ENCODE results near the gene APBB2. TPM values are rescaled to one million over a fixed set of nuclear protein-coding genes. Genes with fewer than 3 reads are reported as not detected.

APBB2 gene
- total RNA-seq, 1 experiment from 2014 or later = 17.7 TPM

DNA sequence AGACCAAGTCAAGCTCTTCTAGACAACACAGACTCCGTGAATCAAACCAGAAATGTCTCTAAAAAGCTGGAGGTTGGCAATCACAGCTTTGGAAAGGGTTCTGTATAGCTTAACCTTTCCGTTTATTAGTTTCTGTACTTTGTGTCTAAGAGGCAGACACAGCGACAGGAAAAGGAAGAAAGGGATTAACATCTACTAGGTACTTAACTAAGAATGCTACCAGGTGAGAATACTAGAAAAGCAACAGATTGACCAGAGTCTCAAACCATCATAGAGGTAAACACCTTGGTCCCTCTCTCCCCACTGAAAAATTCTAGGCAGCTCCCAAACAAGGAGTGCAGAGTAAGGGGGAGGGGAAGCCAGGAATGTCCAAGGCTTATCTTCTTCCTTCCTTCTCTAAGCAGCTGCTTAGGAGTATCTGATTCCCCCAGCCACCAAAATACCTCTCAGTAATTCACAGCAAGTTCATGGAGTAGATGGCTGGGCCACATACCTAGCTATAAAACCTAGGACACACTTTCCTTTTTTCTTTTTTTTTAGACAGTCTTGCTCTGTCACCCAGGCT is 80.8 kb downstream of the APBB2 start:
- intact Hi-C loops (cut with micrococcal nuclease; ENCODE audit: unreplicated experiment) = no loop called here

DNA sequence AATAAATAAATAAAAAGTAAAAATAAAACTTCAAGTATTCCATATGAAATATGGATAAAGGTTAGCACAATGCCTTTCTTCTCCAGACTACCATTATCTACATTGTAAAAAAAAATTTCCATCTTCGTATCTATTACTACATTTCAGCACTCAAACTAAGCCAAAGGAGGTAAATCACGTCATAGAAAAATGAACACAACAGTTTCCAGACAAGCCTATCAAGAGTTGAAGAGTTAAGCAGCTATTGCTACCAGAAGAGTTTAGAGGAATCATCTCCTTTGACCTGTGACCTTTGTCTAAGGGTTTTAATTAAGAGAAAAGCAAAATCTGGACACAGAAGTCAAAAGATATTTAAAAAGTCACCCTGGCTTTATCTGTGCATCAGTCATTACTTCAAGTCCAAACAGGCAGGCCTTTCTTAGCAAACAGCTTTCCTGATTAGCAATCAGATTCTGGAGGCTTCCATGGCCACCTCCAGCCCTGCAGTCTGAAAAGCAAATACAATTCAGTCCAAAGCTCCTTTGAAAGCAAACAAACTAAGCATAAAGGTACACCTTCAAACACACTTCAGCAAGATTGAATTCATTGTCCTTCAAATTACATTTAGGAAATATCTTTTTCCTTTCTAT is 82.2 kb downstream of the APBB2 start:
- Mint-ChIP-seq H3K36me3 (ENCODE audit: insufficient read depth, unreplicated experiment) (no peaks in the 10 kb centered on the region), H3K9me3 (ENCODE audit: low read depth, unreplicated experiment) (no peaks in the 10 kb centered on the region), H3K4me1 (ENCODE audit: low read depth, unreplicated experiment) (no peaks in the 10 kb centered on the region), H3K27me3 (ENCODE audit: unreplicated experiment) (no peaks in the 10 kb centered on the region), H3K4me3 (ENCODE audit: low read depth, unreplicated experiment) (no peak overlapping the region), H3K27ac (ENCODE audit: unreplicated experiment) (no peak overlapping the region)
- no peak for DNase-seq
- no TSS peak for BruUV-seq (replicated peaks)
- CTCF ChIA-PET = interaction anchor here (1.3 kb wide), 1 partner anchor 54 kb away, joined by 3 read pairs; no protein-coding TSS in a partner anchor
- intact Hi-C loops (cut with micrococcal nuclease; ENCODE audit: unreplicated experiment) = no loop called here
- TF ChIP-seq, protein P1, sequence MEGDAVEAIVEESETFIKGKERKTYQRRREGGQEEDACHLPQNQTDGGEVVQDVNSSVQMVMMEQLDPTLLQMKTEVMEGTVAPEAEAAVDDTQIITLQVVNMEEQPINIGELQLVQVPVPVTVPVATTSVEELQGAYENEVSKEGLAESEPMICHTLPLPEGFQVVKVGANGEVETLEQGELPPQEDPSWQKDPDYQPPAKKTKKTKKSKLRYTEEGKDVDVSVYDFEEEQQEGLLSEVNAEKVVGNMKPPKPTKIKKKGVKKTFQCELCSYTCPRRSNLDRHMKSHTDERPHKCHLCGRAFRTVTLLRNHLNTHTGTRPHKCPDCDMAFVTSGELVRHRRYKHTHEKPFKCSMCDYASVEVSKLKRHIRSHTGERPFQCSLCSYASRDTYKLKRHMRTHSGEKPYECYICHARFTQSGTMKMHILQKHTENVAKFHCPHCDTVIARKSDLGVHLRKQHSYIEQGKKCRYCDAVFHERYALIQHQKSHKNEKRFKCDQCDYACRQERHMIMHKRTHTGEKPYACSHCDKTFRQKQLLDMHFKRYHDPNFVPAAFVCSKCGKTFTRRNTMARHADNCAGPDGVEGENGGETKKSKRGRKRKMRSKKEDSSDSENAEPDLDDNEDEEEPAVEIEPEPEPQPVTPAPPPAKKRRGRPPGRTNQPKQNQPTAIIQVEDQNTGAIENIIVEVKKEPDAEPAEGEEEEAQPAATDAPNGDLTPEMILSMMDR (IDR thresholded peaks at IDR 0.05; ENCODE audit: unreplicated experiment) = no peak

More for the DNA sequence above, 80.8 kb downstream of the APBB2 start:
- no peak for DNase-seq
- H3K4me3 Mint-ChIP-seq (ENCODE audit: low read depth, unreplicated experiment) = no peak overlapping the region
- CTCF ChIA-PET = interaction anchor here (1.3 kb wide), 1 partner anchor 52 kb away, joined by 3 read pairs; no protein-coding TSS in a partner anchor
- H3K27me3 Mint-ChIP-seq (ENCODE audit: unreplicated experiment) = no peaks in the 10 kb centered on the region
- BruUV-seq (replicated peaks) = no TSS peak
- H3K36me3 Mint-ChIP-seq (ENCODE audit: insufficient read depth, unreplicated experiment) = no peaks in the 10 kb centered on the region
- H3K27ac Mint-ChIP-seq (ENCODE audit: unreplicated experiment) = no peak overlapping the region
- no peaks in the 10 kb centered on the region for H3K4me1 Mint-ChIP-seq (ENCODE audit: low read depth, unreplicated experiment)
- no peaks in the 10 kb centered on the region for H3K9me3 Mint-ChIP-seq (ENCODE audit: low read depth, unreplicated experiment)
- TF ChIP-seq, protein P1 (IDR thresholded peaks at IDR 0.05; ENCODE audit: unreplicated experiment) = no peak

DNA sequence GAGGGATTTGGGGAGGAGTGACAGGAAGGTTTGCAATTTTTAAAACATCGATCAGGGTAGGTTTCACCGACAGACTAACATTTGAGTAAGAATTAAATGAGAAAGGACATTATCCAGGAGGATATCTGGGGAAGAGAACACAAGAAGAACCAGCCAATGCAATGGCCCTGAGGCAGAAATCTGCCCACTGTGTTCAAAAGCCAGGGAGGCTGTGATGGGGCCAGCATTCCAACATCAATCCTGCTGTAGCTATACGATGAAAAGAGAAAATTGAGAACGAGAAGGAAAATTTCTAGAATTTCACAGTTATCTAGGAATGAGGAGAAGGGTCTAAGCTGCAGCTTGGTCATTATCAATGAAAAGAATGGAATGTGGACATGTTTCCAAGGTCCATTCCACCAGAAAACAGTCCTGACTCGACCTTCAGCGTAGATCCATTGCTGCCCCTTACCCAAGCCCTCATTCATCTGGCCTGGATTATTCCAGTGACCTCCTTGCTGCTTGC is 84.4 kb downstream of the APBB2 start:
- no peak for DNase-seq
- H3K36me3 Mint-ChIP-seq (ENCODE audit: insufficient read depth, unreplicated experiment) = no peaks in the 10 kb centered on the region
- intact Hi-C loops (cut with micrococcal nuclease; ENCODE audit: unreplicated experiment) = no loop called here
- no peak overlapping the region for H3K4me3 Mint-ChIP-seq (ENCODE audit: low read depth, unreplicated experiment)
- H3K27me3 Mint-ChIP-seq (ENCODE audit: unreplicated experiment) = no peaks in the 10 kb centered on the region
- TF ChIP-seq, protein P1 (IDR thresholded peaks at IDR 0.05; ENCODE audit: unreplicated experiment) = no peak
- H3K9me3 Mint-ChIP-seq (ENCODE audit: low read depth, unreplicated experiment) = no peaks in the 10 kb centered on the region
- BruUV-seq (replicated peaks) = no TSS peak
- no peaks in the 10 kb centered on the region for H3K4me1 Mint-ChIP-seq (ENCODE audit: low read depth, unreplicated experiment)
- no peak overlapping the region for H3K27ac Mint-ChIP-seq (ENCODE audit: unreplicated experiment)
- CTCF ChIA-PET = no interaction called here

DNA sequence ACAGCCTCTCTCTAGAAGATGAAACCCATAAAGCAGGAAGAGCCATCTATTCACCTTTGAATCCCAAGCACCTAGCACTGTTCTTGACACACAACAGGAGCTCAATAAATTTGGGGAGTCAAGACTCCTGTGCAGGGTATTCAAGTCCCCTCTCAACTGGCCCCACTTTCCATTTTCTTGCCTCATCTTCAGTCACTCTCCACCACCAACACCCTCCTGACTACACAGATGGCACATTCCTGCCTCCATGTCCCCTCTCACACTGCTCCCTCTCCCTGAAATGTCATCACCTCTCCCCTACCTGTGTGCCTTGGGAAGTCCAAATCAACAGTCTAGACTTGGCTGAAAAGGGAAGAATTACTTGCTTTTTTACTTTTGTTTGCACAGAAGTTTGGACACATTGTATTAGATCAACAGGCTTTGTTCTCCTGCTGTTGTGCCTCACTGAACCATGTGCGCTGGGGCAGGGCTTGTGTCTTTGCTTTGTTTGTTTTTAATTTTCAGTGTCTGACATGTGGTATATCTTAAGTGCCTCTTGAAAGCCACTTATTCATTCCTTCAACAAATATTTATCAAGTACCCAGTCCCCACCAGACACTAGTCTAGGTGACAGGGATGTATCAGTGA is 85.1 kb downstream of the APBB2 start:
- no peaks in the 10 kb centered on the region for H3K36me3 Mint-ChIP-seq (ENCODE audit: insufficient read depth, unreplicated experiment)
- H3K4me1 Mint-ChIP-seq (ENCODE audit: low read depth, unreplicated experiment) = no peaks in the 10 kb centered on the region
- no peak overlapping the region for H3K27ac Mint-ChIP-seq (ENCODE audit: unreplicated experiment)
- H3K4me3 Mint-ChIP-seq (ENCODE audit: low read depth, unreplicated experiment) = no peak overlapping the region
- no TSS peak for BruUV-seq (replicated peaks)
- no peaks in the 10 kb centered on the region for H3K27me3 Mint-ChIP-seq (ENCODE audit: unreplicated experiment)
- intact Hi-C loops (cut with micrococcal nuclease; ENCODE audit: unreplicated experiment) = no loop called here
- TF ChIP-seq, protein P1 (IDR thresholded peaks at IDR 0.05; ENCODE audit: unreplicated experiment) = no peak
- CTCF ChIA-PET = no interaction called here
- DNase-seq = no peak
- H3K9me3 Mint-ChIP-seq (ENCODE audit: low read depth, unreplicated experiment) = no peaks in the 10 kb centered on the region
